GM18951 (cell line): ENCODE data around the gene ANTKMT.
"Not testable (repeated sequence)": the region's sequence is repeated elsewhere in the genome, so short reads cannot be mapped to it uniquely, and the experiment has no call there.

Source experiments
- POLR2A ChIP-seq: IDR thresholded peaks from 4 replicates; pipeline ENCODE4 v1.6.1; 2011; ENCODE audit warnings: mild to moderate bottlenecking; ENCODE audit not compliant: insufficient read length, insufficient read depth; ENCODE audit errors: extremely low read depth
- in situ Hi-C: fragments of 300-500 bp; cut with MboI; formaldehyde crosslinking; loops from one replicate; pipeline ENCODE4 v1.12.0; 2022; ENCODE audit warnings: low sequenced_read_pairs, mixed read lengths, inconsistent platforms; ENCODE audit not compliant: unreplicated experiment

Gene ANTKMT

GRCh38 chr16:743794-744500 is 23.0 kb downstream of the ANTKMT start:
- TF ChIP-seq POLR2A = no peak
- in situ Hi-C loops = no loop called here

DNA sequence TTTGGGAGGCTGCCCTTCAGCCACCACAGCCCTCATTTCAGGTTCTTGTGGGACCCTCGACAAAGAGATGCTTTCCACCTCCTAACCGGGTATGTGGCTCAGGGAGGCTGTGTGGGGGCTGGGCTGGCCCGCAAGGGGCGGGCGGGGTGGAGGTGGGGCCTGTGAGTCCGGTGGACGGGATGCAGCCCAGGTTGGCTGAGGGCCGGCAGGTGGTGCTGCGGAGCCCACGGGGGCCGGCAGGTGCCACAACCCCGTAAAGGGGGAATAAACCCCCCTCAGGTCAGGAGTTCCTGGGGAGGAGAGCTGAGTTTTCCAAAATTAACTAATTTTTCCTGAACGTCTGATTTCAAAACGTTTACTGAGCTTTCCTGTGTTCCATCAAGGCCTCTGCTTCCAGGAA is 24.8 kb downstream of the ANTKMT start:
- in situ Hi-C loops = no loop called here
- TF ChIP-seq POLR2A = no peak

DNA sequence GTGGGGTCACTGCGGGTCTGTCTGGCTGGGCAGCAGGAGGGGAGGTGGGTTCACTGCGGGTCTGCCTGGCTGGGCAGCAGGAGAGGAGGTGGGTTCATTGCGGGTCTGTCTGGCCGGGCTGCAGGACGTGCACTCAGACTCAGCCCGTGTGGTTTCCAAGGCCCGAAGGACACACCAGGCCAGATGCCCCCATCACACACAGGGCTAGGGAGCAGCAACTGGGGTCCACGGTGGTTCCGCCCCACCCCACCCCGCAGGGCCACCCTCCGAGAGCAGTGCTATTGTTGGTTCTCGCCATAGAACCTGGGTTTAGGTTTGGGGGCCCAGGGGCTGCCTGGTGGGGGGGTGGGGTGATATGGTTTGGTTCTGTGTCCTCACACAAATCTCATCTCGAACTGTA is 25.7 kb downstream of the ANTKMT start:
- no peak for TF ChIP-seq POLR2A
- in situ Hi-C loops = no loop called here

- in situ Hi-C loops = no loop called here
These were observed 27.2 kb downstream of the ANTKMT start for GRCh38 chr16:747978-748746.

GRCh38 chr16:749010-749409 is 28.1 kb downstream of the ANTKMT start:
- TF ChIP-seq POLR2A = no peak
- in situ Hi-C loops = no loop called here

More at GRCh38 chr16:747978-748746, 27.2 kb downstream of the ANTKMT start:
- TF ChIP-seq POLR2A = no peak

DNA sequence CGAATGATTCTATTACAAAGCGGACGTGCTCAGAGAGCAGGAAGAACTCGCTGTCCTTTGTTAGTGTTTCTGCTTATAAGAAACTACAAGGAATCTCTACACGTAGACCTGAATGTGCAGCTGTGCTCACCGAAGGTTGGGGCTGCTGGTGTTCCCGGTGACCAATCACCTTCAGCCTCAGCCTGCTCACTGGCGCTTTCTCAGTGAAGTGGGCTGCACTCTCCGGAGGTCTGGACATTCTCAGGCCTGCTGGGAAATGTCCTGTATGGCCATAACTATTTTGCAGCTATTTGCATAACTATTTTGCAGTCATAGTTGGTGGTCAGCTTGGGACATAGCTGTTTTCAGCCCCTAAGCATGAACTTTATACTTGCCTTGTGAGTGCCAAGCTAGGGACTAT is 29.5 kb downstream of the ANTKMT start:
- TF ChIP-seq POLR2A = no peak
- in situ Hi-C loops = no loop called here

- in situ Hi-C loops = no loop called here
- no peak for TF ChIP-seq POLR2A
These were observed 30.4 kb downstream of the ANTKMT start for GRCh38 chr16:751152-752006.

- in situ Hi-C loops = no loop called here
- no peak for TF ChIP-seq POLR2A
These were observed 31.0 kb downstream of the ANTKMT start for GRCh38 chr16:752007-752312.

- in situ Hi-C loops = not testable (repeated sequence)
These were observed 33.2 kb downstream of the ANTKMT start for GRCh38 chr16:754121-754607.

DNA sequence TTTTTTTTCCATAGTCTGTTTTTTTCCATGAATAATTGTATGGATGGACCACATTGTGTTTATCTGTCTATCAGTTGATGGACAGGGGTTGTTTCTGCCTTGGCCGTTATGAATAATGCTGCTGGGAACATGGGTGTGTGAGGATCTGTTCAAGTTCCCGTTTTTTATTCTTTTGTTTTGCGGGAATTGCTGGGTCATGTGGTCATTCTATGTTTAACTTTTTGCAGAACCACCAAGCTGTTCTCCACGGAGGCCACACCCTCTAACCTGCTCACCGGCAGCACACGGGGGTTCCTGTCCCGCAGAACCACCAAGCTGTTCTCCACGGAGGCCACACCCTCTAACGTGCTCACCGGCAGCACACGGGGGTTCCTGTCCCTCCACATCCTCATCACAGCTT is 33.7 kb downstream of the ANTKMT start:
- in situ Hi-C loops = no loop called here
- no peak for TF ChIP-seq POLR2A

DNA sequence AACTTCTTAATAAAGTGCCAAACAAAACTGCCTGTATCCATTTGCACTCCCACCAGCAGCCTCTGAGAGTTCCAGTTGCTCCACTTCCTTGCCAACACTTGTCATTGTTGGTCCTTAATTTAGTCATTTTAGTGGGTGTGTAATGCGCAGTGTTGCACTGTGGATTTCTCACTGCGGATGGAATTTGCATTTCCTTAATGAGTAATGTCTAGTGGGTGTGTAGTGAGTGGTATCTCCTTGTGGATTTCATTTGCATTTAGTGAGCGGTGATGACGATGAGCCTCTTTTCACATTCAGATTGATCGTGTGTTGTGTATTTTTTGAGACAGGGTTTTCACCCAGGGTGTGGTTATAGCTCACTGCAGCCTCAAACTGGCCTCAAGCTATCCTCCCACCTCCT is 35.5 kb downstream of the ANTKMT start:
- in situ Hi-C loops = no loop called here
- no peak for TF ChIP-seq POLR2A

DNA sequence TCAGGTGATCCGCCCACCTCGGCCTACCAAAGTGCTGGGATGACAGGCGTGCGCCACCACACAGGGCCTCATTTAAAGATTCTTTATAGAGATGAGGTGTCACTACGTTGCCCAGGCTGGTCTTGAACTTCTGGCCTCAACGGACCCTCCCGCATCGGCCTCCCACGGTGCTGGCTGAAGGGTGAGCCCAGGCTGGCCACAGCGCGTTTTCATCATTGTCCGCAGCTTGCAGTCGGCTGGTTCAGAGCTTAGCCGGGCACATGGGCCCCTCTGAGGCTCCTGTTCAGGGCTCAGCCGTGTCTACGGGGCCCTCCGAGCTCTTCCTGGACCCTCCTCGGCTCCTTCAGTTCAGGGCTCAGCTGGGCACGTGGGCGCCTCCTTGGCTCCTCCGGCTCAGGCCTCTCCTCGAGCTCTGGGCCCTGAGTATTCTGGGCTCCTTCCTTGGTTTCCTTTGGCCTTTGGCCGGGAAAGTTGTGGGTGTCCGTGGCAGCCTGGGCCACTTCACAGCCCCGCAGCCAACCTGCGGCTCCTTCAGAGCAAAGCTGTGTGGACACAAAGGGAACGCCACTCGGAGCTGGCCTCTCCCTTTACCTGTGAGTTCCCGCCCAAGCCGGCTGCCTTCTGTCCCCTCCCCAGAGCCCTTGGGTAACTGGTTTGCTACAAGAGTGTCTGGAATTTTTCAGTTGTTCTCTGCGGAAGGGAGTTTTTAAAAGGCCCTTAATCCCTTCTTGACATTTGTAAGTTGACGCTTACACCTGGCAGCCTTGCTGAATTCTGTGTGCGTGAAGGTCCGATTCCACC is 38.4 kb downstream of the ANTKMT start:
- no peak for TF ChIP-seq POLR2A
- in situ Hi-C loops = no loop called here

- in situ Hi-C loops = no loop called here
These were observed 39.1 kb downstream of the ANTKMT start for GRCh38 chr16:760065-760464.

More at GRCh38 chr16:760065-760464, 39.1 kb downstream of the ANTKMT start:
- TF ChIP-seq POLR2A = no peak
